GM18526 (cell line): Measurements from ENCODE around the gene DAAM2.

Source experiments
- POLR2A ChIP-seq: IDR thresholded peaks from 3 replicates; pipeline ENCODE4 v1.6.1; 2011; ENCODE audit not compliant: insufficient read length; ENCODE audit errors: extremely low read depth

Gene DAAM2

DNA sequence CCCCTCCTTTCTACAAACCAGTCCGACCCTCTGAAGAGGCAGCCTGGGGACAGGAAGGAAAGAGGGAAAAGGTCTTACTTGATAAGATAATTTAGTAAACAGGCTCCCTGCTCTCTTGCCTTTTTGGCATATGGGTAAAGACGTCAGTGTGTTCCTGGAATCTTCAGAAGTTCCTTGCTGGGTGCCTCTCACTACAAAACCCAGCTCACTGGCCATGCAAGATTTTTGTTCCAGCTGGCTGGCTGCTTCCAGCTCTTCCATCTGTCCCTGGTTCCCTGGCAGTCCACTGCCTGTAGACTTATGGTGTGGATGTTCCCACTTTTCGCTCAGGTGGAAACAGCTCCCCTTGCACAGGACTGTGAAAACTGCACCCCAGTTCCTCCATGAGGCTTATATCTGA, 84.7 kb downstream of the DAAM2 start:
- no peak for TF ChIP-seq POLR2A

DNA sequence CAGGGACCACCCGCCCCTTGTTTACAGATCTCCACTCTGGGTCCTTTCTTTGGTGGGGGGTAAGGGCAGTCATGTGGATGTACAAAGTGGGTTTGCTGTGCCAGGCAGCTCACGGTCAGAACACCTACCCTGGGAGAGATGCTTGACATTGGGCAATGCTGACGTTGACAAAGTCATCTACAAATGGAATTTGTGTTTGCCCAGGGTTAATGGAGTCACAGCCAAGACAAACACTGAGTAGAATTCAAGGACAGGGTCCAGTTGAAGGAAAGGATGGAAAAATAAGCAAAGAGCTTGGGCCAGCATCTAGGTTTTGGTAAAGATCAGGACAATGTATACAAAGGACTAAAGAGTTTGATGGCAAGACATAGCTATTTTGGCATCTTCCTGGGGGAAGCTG, 87.4 kb downstream of the DAAM2 start:
- TF ChIP-seq POLR2A, result no peak

DNA sequence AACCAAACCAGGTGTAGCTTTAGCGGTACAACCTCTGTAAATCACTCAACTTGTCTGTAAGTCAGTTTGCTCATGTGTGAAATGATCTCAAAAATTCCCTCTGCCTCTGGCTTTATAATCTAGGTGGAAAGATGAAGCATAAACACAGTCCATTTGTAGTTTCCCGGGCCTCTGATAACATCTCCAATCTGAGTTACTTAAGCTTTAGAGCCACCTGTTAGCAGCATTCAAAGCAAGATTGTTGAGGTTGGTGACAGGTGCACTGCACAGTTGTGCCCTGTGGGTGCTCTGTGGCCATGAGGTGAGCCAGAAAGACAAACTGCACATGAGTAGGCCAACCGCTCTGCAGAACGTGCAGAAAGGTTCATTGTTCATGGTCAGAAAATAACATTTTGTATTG, 88.4 kb downstream of the DAAM2 start:
- TF ChIP-seq POLR2A, result no peak

DNA sequence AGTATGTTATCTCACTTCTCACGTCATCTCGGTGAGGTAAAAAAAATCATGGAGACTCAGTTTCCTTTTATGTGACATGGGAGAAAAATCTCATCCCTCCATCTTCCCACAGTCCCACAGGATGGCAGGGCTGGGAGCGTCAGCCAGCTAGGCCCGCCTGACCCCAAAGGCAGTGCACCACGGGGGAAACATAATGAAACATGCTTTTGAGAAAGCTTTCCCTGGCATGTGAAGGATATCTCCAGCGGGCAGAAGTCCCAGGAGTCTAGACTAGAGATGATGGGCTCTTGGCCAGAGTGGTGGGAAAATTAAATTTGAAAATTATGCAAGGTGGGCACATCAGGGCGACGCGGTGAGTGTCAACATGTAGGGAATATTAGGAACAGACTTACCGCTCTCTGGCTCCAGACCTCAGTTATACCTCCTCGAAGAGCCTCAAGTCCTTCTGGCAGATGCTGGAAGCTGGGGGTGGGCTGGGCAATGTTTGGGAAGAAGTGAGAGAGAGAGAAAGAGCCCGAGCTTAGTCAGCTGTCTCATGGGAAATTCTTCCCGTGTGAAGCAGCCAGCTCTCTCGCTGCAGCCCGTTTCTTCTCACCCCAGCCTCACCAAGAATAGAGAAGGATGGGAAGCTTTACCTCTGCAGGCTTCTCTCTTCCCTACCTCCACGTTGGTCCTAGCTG, 89.8 kb downstream of the DAAM2 start:
- TF ChIP-seq POLR2A, result no peak

DNA sequence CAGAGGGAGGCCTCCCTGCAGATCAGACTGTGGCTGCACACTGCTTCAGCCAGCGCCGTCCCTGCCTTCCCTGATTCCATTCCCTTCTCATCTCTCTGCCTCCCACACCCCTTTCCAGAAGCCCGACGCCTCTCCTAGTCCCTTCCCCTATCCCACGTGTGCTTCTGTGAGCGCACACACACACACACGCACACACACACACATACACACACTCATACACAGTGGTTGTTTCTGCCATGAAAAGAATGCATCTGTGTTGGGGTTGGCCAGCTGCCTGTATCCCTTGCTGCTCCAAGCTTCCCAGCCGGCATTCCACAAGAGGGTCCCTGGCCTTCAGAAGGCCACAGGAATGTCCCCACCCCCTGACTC, 90.3 kb downstream of the DAAM2 start:
- TF ChIP-seq POLR2A, result no peak

DNA sequence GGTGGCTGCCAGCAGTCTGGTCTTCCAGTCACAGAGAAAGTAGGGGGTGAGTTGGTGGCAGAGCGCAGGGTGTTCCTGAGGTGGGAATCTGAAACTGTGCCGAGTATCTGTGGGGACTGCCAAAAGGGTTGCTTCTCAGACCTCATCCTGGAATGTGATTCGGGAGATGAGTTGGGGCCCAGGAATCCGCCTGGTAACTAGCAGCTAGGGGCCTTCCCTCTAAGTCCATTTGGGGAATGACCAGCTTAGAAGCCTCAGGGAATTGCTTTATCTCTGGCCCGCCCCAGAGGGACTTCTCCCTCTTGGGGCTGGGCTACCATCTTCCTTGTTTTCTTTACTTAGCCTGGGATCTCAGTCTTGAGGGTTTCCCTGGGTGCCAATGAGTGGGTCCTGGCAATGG, 92.5 kb downstream of the DAAM2 start:
- TF ChIP-seq POLR2A, result no peak

DNA sequence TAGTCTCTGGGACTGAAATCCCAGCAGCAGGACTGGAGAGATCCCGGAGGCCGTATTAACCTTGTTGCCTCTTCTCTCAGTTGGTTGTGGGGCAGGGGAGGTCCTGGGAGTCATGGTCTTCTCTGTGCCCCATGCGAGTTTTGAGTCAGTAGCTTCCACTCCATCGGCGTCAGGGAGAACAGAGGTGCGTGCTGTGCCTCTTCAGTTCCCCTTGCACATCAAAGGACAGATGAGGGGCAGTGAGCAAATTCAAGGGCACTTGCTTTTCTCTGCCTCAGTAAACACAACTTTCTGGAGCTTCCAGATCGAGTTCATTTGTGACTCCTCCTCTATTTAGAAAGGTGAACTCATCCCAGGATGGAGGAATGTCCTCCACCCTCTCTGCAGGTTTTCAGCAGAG, 93.5 kb downstream of the DAAM2 start:
- TF ChIP-seq POLR2A, result no peak

DNA sequence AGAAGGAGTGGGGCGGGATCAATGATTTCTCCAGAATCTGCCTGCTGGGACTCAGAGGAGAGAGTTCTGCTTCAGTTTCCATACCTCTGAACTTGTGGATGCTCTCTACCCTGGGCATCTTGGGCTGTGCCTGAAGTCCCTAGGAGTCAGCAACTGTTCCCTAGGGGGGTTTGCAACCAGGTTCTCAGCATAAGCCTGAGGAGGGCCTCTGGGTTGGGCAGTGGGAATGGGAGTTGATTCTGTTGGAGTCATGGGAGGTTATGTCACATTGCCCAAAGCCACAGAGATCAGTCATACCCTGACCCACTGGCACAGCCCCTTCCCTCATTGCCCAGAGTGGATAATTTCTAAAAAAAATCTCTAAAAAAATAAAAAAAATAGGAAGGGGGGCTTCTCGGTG, 94.7 kb downstream of the DAAM2 start:
- no peak for TF ChIP-seq POLR2A

DNA sequence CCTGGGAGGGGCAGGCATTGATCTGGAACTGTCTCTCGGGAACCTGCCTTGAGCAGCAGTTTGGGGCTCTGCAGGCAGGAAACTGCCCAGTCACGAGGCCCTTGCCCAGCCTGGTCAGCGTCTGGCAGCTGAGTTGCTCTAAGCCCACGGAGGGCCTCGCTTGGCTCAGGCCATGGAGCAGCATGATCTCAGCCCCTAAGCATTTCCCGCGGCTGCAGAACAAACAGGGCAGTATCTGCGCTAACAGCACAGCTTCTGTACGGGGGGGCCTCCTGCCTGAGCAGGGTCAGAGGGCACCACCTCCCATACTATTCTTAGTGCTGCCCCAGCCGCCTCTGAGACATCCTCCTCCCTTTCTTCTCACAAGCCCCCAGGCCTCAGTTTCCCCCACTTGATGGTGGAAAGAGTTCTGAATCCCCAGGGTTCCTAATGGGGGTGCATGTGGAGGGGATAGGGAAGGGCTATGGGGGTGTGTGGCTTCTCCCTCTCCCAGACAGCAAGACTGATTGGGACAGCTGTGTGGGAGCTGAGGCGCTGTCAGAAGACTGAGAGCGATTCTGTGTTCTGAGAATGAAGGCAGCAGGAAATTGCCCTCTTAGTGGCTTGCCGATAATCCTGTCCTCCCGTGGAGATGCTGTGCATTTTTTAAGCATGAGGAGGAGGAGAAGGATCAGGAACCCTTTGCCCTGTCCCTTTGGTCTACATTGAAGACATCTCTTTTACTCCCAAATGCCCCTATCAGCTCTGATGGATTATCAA, 95.7 kb downstream of the DAAM2 start:
- no peak for TF ChIP-seq POLR2A

DNA sequence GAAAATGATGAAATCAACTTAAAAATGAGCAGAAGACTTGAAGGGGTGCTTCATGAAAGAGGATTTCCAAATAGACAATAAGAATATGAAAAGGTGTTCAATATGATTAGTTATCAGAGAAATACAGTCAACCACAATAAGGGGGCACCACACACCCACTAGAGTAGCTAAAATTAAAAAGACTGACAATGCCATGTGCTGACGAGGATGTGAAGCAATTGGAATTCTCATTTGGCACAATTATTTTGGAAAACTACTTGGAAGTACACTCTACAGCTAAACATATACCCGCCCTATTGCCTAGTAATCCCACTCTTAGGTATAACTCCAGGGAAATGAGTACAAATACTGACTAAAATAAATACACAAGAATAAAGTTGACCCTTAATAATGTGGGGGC, 97.1 kb downstream of the DAAM2 start:
- no peak for TF ChIP-seq POLR2A

DNA sequence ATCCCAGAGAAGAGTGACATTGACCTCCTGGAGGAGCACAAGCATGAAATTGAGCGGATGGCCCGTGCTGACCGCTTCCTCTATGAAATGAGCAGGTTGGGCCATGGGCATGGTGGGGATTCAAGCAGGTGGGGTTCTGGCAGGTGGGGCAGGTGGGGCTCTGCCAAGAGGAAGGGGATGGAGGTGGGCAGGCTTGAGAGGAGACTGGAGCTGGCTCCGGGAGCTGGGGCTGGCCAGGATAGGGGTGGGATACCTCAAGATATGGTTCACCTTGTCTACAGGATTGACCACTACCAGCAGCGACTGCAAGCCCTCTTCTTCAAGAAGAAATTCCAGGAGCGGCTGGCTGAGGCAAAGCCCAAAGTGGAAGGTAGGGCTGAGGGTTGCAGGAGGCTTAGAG, 99.2 kb downstream of the DAAM2 start:
- no peak for TF ChIP-seq POLR2A

DNA sequence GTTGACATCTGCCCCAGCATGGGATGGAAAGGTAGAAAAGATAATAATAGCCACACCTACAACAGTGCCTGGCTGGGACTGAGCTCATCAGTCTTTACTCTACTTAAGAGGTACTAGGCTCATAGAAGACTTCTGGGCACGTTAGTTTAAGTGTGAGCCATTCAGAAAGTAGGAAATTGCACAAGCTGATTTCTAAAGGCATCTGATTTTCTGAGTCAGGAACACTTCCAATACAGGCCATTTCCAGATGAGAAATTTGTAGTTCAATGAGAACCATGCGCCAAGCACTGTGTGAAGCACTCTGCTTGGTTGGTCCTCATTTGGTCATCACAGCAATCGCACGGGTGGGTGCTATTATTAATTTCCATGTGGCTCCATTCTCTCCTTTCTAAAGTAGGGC, 99.8 kb downstream of the DAAM2 start:
- TF ChIP-seq POLR2A, result no peak

DNA sequence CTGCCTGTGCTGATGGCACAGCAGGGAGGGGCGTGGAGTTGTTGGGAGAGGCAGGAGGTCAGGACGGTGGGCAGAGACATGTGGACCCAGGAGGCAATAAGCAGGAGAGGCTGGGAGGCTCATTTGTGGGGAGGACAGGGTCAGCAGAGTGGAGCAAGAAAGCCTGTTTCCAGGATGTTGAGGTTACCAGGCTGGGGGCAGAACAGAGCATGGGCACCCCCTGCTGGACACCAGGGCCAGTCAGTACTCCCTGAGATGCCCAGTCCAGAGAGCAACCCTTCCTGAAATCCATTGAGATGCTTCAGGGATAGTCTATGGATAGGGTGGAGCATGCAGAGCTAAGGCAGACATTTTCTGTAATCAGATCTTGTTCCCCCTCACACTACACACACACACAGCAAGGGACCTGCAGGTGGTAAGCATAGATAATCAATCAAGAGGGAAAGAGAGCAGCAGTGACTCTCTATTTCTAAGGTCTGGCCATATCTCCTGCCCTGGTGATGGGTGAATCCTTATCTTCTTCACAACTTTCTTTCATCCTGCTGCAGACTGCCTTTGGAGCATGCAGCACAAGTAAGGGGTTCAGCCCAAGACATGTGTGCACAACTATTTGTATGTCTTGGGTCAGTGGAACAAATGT, 100.4 kb downstream of the DAAM2 start:
- TF ChIP-seq POLR2A, result no peak

DNA sequence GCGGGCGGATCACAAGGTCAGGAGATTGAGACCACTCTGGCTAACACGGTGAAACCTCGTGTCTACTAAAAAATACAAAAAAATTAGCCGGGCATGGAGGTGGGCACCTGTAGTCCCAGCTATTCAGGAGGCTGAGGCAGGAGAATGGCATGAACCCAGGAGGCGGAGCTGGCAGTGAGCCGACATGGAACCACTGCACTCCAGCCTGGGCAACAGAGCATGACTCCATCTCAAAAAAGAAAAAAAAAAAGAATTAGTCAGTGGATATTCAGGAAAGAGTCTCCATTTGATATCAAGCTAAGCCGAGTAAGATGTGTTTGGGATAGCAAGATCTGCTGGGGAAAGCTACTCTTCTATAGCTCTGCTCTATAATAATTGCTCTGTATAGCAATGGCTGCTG, 101.1 kb downstream of the DAAM2 start:
- TF ChIP-seq POLR2A, result no peak

DNA sequence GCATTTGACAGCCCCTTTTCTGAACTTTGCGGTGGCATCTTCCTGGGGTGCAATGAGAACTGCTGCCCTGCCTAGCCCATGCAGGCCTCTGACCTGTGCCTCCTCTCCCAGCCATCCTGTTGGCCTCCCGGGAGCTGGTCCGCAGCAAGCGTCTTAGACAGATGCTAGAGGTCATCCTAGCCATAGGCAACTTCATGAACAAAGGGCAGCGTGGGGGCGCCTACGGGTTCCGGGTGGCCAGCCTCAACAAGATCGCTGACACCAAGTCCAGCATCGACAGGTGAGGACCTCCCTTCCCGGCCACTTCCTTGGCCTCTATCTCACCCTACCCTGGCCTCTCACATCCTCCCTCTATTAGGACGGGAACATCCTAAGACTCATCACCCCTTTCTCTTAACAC, 104.5 kb downstream of the DAAM2 start:
- no peak for TF ChIP-seq POLR2A

DNA sequence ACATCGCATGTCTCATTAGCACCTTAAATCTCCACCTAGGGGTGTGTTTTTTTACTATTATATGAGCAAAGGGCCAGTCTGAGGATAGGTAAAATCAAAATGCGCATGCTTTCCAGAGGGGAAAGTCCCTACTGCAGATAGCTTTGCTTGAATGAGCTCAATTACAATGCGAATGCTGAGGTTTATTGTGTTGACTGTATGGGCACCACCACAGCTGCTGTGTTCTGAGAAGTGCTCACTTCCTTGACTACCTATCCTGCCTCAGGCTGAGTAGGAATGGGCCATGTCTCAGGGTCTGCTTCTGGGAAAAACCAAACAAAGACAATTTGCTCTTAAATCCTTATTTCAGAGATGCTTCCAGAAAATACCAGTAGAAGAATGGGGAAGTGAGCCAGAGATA, 105.5 kb downstream of the DAAM2 start:
- no peak for TF ChIP-seq POLR2A
